A549 (cell line): ENCODE results near the gene RIN1. TPM values are rescaled to one million over a fixed set of nuclear protein-coding genes. Genes with fewer than 3 reads are reported as not detected.
"Not testable (repeated sequence)": the region's sequence is repeated elsewhere in the genome, so short reads cannot be mapped to it uniquely, and the experiment has no call there.

Experiments
- ATAC-seq, 2 experiments: fragments of 200-7000 bp in 1 of 2; fragments of >200 bp in 1 of 2; cut with Nextera tagmentation in 1 of 2; cut with Tn5 transposase in 1 of 2; 3 replicates each; pipeline versions ENCODE4 v1.8.0 to v1.9.1; 2018 to 2020; ENCODE audit warnings: mild to moderate bottlenecking in 1 of 2, moderate library complexity in 1 of 2
- CTCF ChIA-PET: fragments of 300-600 bp; sonication (Branson Sonifier 250); formaldehyde crosslinking; extraction: SDS; loops from one replicate; lab custom pipeline; 2021; ENCODE audit warnings: antibody characterized with exemption, inconsistent platforms; lab: Yijun Ruan, JAX
- POLR2A ChIA-PET: fragments of 350-600 bp; formaldehyde crosslinking; extraction: SDS; loops from one replicate; lab custom pipeline; 2021; ENCODE audit warnings: antibody characterized with exemption, inconsistent platforms; lab: Yijun Ruan, JAX
- DNase-seq, 2 experiments: peaks; one replicate each; pipeline versions ENCODE4 v3.0.0 to v3.0.0-alpha.2; 2011 to 2016; ENCODE audit warnings: low read depth in 1 of 2, low spot score in 1 of 2
- FAIRE-seq: peaks from 2 replicates; lab custom pipeline; 2011; peaks lifted over from hg19 to GRCh38; lab: Jason Lieb, UNC
- H3K27ac ChIP-seq, 2 experiments: fragments of >200 bp; sonication (Bioruptor Twin); formaldehyde crosslinking; 3 replicates each; pipeline ENCODE4 v1.5.1; 2016 to 2017
- H3K4me1 ChIP-seq: fragments of >200 bp; sonication (Bioruptor Twin); formaldehyde crosslinking; 3 replicates; pipeline ENCODE4 v1.6.1; 2016
- H3K4me2 ChIP-seq: fragments of >200 bp; sonication (Bioruptor Twin); formaldehyde crosslinking; 3 replicates; pipeline ENCODE4 v1.6.1; 2016
- H3K4me3 ChIP-seq: fragments of >200 bp; sonication (Bioruptor Twin); formaldehyde crosslinking; 3 replicates; pipeline ENCODE4 v1.5.1; 2016
- H3K9me3 ChIP-seq: fragments of >200 bp; sonication (Bioruptor Twin); formaldehyde crosslinking; 3 replicates; pipeline ENCODE4 v1.6.1; 2016
- CEBPB ChIP-seq, 2 experiments: fragments of >200 bp in 1 of 2; sonication (Bioruptor Twin) in 1 of 2; formaldehyde crosslinking in 1 of 2; IDR thresholded peaks; 2 replicates each; pipeline ENCODE4 v1.6.1; 2012 to 2016
- CHD2 ChIP-seq: fragments of 150-350 bp; IDR thresholded peaks from 2 replicates; pipeline ENCODE4 v1.6.1; 2014; ENCODE audit warnings: low read length; ENCODE audit not compliant: partially characterized antibody
- E2F6 ChIP-seq: IDR thresholded peaks from 2 replicates; pipeline ENCODE4 v1.6.1; 2012; ENCODE audit warnings: low read depth, borderline replicate concordance
- EHMT2 ChIP-seq: fragments of 200-600 bp; sonication (generic); IDR thresholded peaks from 2 replicates; pipeline ENCODE4 v1.6.1; 2016; ENCODE audit warnings: antibody characterized with exemption, low read depth, mild to moderate bottlenecking, moderate library complexity
- FOSB ChIP-seq: fragments of 250-450 bp; sonication (Bioruptor Pico); IDR thresholded peaks from 2 replicates; pipeline ENCODE4 v1.5.0; 2020; ENCODE audit warnings: mild to moderate bottlenecking, moderate library complexity
- HEYL ChIP-seq: fragments of 250-450 bp; sonication (Bioruptor Pico); IDR thresholded peaks from 2 replicates; pipeline ENCODE4 v1.8.0; 2021; ENCODE audit warnings: mild to moderate bottlenecking, moderate library complexity
- HOXB13 ChIP-seq: fragments of 250-450 bp; sonication (Bioruptor Pico); IDR thresholded peaks from 2 replicates; pipeline ENCODE4 v1.5.0; 2020; ENCODE audit warnings: low read depth, mild to moderate bottlenecking, moderate library complexity
- JUNB ChIP-seq: fragments of >200 bp; sonication (Bioruptor Twin); formaldehyde crosslinking; IDR thresholded peaks from 2 replicates; pipeline ENCODE4 v1.6.1; 2016
- KDM5A ChIP-seq: fragments of 200-600 bp; sonication (generic); IDR thresholded peaks from 2 replicates; pipeline ENCODE4 v1.6.1; 2016; ENCODE audit warnings: antibody characterized with exemption, mild to moderate bottlenecking
- MAFK ChIP-seq: fragments of 450-650 bp; IDR thresholded peaks from 2 replicates; pipeline ENCODE4 v1.6.1; 2014; ENCODE audit not compliant: partially characterized antibody
- MAX ChIP-seq: IDR thresholded peaks from 2 replicates; pipeline ENCODE4 v1.6.1; 2012
- NR3C1 ChIP-seq: fragments of >200 bp; sonication (Bioruptor Twin); formaldehyde crosslinking; IDR thresholded peaks from 3 replicates; pipeline ENCODE4 v1.6.1; 2017
- POLR2AphosphoS2 ChIP-seq: conservative IDR thresholded peaks from 2 replicates; pipeline ENCODE4 v1.6.1; 2012; ENCODE audit warnings: low read length, improper control_type of control experiment, inconsistent platforms
- TFCP2L1 ChIP-seq: fragments of 250-450 bp; sonication (Bioruptor Pico); IDR thresholded peaks from 2 replicates; pipeline ENCODE4 v1.5.0; 2021; ENCODE audit warnings: mild to moderate bottlenecking
- ZFP36 ChIP-seq: fragments of 450-650 bp; IDR thresholded peaks from 2 replicates; pipeline ENCODE4 v1.6.1; 2014; ENCODE audit warnings: borderline replicate concordance; ENCODE audit not compliant: partially characterized antibody
- WGBS: methylation state at CpG from one replicate; pipeline ENCODE4 v1.1.6; 2017; ENCODE audit errors: missing lambda C conversion rate; 5-methylcytosine and 5-hydroxymethylcytosine counted together
- polyA plus RNA-seq, 4 experiments: library from polyadenylated mRNA; depleted of rRNA in 3 of 4; stranded (reverse); fragments of >200 nt; fragmentation: RNase III in 1 of 4; extraction: RNeasy Plus Mini Kit Qiagen cat#74134 plus additional on column Dnase treatment in 1 of 4; gene quantifications; 2 replicates in 3 of 4; 3 replicates in 1 of 4; pipeline ENCODE4 v1.2.3, GENCODE V29; 2011 to 2017
- TF ChIP-seq, protein P1 (sequence below): fragments of 150-350 bp; IDR thresholded peaks from 2 replicates; pipeline ENCODE4 v1.6.1; 2014; ENCODE audit warnings: low read depth, mild to moderate bottlenecking, low read length
- TF ChIP-seq, protein P2 (sequence below): fragments of 250-450 bp; sonication (Bioruptor Pico); IDR thresholded peaks from 2 replicates; pipeline ENCODE4 v1.5.0; 2020; ENCODE audit warnings: low read depth, mild to moderate bottlenecking, moderate library complexity
- TF ChIP-seq, protein P3 (sequence below): fragments of >200 bp; sonication (Bioruptor Twin); formaldehyde crosslinking; IDR thresholded peaks from 3 replicates; pipeline ENCODE4 v1.5.1; 2016

RIN1 gene
- polyA plus RNA-seq, 2 of the 4 experiments (the other 2 are of a cell fraction) = 2.0 to 9.3 TPM

DNA sequence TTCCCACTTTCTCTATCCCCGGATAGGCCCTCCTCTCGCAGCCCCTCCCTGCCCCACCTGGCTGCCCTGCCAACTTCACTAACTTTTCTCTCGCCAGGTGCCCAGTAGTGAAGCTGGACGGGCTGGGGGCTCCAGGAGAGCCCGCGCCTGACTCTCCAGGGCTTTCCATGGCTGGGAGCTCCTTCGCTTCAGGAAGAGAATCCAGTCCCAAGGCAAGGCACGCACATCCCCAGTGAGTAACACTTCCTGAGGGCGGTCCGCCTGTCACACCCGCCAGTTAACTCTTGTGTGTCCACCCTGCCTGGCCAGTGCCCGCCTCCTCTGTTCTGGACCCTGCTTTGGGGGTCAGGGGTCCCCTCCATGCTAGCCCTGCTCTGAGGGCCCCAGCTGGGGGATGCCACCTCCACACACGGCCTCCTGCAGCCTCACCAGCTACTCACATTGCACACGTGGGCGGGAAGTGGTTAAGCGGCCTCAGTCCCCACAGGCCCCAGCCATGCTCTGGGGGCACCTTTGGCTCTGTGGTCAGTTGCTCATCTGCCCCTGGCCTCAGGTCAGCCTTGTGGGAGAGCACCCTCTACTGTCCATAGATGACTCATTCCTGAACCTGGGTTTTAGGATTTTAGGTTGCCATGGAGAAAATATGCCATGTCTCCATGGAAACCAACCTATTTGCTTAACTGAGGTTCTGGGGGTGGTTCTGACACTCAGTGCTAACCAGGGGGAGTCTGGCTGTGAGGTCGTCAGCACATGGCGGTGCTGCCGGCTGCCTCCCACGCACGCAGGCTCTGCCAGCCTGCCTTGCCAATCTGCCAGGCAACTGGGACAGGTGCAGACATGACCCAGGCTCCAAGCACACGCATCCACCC lies at the start of gene RIN1 (continued):
- TF ChIP-seq E2F6 (peak; percentile 53; the same call in 1 of the 2 replicates), CEBPB (IDR thresholded peaks at IDR 0.05) (peak in 1 of 2 experiments; percentile 8; a peak in 1 of 4 replicates), TFCP2L1 (CRISPR knock-in tag) (no peak; the same call in 1 of the 2 replicates), NR3C1 (no peak), ZFP36 (no peak), FOSB (no peak), POLR2AphosphoS2 (no peak), HOXB13 (CRISPR knock-in tag) (no peak; the same call in 1 of the 2 replicates), CHD2 (no peak), EHMT2 (no peak), MAX (peak; percentile 77), HEYL (CRISPR knock-in tag) (no peak), JUNB (no peak; the same call in 1 of the 2 replicates), KDM5A (no peak)
- TF ChIP-seq, protein P1, sequence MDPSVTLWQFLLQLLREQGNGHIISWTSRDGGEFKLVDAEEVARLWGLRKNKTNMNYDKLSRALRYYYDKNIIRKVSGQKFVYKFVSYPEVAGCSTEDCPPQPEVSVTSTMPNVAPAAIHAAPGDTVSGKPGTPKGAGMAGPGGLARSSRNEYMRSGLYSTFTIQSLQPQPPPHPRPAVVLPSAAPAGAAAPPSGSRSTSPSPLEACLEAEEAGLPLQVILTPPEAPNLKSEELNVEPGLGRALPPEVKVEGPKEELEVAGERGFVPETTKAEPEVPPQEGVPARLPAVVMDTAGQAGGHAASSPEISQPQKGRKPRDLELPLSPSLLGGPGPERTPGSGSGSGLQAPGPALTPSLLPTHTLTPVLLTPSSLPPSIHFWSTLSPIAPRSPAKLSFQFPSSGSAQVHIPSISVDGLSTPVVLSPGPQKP = no peak
- TF ChIP-seq, protein P2, sequence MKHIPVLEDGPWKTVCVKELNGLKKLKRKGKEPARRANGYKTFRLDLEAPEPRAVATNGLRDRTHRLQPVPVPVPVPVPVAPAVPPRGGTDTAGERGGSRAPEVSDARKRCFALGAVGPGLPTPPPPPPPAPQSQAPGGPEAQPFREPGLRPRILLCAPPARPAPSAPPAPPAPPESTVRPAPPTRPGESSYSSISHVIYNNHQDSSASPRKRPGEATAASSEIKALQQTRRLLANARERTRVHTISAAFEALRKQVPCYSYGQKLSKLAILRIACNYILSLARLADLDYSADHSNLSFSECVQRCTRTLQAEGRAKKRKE (CRISPR knock-in tag) = no peak
- TF ChIP-seq, all 56 proteins: peak for 12

GRCh38 chr11:66384316-66384715 lies 48.1 kb upstream of the RIN1 start:
- CTCF ChIA-PET = interaction anchor here (0.7 to 57.7 kb wide), 6 partner anchors 10 to 131 kb away, joined by 3 to 1614 read pairs (median 20); partner anchors contain the start of genes B4GAT1, BRMS1, MRPL11 and NPAS4
- 75% methylated on average over 13 of the region's 13 CpGs for WGBS
- not testable (repeated sequence) for FAIRE-seq

DNA sequence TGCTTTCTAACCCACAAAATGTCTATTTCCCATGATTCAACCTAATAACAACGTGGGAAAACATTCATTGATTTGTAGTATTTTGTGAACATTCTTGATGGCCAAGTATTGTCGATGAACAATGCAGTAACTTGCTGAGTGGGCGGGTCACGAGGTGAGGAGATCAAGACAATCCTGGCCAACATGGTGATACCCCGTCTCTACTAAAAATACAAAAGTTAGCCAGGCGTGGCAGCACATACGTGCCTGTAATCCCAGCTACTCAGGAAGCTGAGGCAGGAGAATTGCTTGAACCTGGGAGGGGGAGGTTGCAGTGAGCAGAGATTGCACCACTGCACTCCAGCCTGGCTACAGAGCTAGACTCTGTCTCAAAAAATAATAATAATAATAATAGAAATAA lies 44.0 kb upstream of the RIN1 start:
- CTCF ChIA-PET = interaction anchor here (0.7 to 57.7 kb wide), 5 partner anchors 9 to 68 kb away, joined by 3 to 1614 read pairs (median 4); partner anchors contain the start of genes MRPL11 and NPAS4
- TF ChIP-seq, protein P3, sequence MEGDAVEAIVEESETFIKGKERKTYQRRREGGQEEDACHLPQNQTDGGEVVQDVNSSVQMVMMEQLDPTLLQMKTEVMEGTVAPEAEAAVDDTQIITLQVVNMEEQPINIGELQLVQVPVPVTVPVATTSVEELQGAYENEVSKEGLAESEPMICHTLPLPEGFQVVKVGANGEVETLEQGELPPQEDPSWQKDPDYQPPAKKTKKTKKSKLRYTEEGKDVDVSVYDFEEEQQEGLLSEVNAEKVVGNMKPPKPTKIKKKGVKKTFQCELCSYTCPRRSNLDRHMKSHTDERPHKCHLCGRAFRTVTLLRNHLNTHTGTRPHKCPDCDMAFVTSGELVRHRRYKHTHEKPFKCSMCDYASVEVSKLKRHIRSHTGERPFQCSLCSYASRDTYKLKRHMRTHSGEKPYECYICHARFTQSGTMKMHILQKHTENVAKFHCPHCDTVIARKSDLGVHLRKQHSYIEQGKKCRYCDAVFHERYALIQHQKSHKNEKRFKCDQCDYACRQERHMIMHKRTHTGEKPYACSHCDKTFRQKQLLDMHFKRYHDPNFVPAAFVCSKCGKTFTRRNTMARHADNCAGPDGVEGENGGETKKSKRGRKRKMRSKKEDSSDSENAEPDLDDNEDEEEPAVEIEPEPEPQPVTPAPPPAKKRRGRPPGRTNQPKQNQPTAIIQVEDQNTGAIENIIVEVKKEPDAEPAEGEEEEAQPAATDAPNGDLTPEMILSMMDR = 0 out of 3 replicates have a peak, but pooled peaks have one; percentile 11
- TF ChIP-seq MAFK = peak; percentile 56
- not testable (repeated sequence) for H3K4me1 ChIP-seq, H3K9me3 ChIP-seq, H3K4me3 ChIP-seq, FAIRE-seq, H3K27ac ChIP-seq
- POLR2A ChIA-PET = interaction anchor here (0.6 kb wide), 1 partner anchor 100 kb away, joined by 4 read pairs; the partner anchor contains the start of gene DPP3
- DNase-seq = peak in 1 of 2 experiments; percentile 41
- WGBS = 4% methylated on average over 7 of the region's 7 CpGs
- peak in 1 of 2 experiments; percentile 79; a peak in 3 of 6 replicates for ATAC-seq
- peak overlapping the region; percentile 31 for H3K4me2 ChIP-seq

More at GRCh38 chr11:66384316-66384715, 48.1 kb upstream of the RIN1 start:
- DNase-seq, H3K4me2 ChIP-seq, H3K9me3 ChIP-seq, H3K4me1 ChIP-seq, H3K27ac ChIP-seq, H3K4me3 ChIP-seq, ATAC-seq, POLR2A ChIA-PET: not testable (repeated sequence)

GRCh38 chr11:66373690-66374287 lies 37.6 kb upstream of the RIN1 start:
- CTCF ChIA-PET = interaction anchor here (0.6 to 57.7 kb wide), 5 partner anchors 10 to 1256 kb away, joined by 3 to 1614 read pairs (median 5); partner anchors contain the start of genes MRPL11, NPAS4 and NUDT8
- ATAC-seq, FAIRE-seq, H3K4me2 ChIP-seq, DNase-seq, H3K9me3 ChIP-seq, POLR2A ChIA-PET, H3K4me3 ChIP-seq: not testable (repeated sequence)
- Histone ChIP-seq H3K4me1 (peaks cover 17% of the 10 kb centered on the region; the same call in 1 of the 3 replicates), H3K27ac (peak overlapping the region in 1 of 2 experiments; percentile 13; a peak in 1 of 6 replicates)
- WGBS = 70% methylated on average over 9 of the region's 9 CpGs
